ENCODE data around the gene C15orf39. TPM values are rescaled to one million over a fixed set of nuclear protein-coding genes. Genes with fewer than 3 reads are reported as not detected.

The C15orf39 gene
- total RNA-seq, 1 donor from 2014 or later, result 73.2 TPM

DNA sequence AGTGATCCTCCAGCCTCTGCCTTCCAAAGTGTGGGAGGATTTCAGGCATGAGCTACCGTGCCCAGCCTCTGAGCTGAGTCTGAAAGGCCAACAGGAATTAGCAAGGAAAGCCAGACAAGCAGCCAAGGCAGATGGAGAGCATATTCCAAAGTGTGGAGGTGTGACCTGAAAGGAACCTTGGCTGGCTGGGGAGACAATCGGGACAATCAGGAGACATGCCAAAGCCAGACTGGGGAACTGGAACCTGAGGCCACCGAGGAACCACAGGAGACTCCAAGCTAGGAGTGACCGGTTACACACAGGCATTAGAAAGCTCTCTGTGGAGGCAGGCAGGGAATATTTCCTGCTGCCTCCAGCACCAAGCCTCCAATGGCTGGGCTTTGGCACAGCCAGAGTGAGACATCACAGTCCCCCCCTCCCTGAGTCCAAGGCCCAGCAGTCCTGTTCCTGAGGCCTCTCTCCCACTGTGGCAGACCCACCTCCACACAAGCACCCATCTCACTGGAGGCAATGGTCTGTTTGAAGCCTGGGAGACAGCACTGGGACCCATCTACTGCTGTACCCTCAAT is 4.5 kb upstream of the C15orf39 start:
- Mint-ChIP-seq H3K4me1 (peaks cover 12% of the 10 kb centered on the region), H3K9me3 (no peaks in the 10 kb centered on the region), H3K4me3 (no peak overlapping the region), H3K27ac (no peak overlapping the region), H3K36me3 (ENCODE audit: low read depth) (peaks cover under 1% of the 10 kb centered on the region), H3K27me3 (peaks cover 14% of the 10 kb centered on the region)
- no peak for TF ChIP-seq CTCF (IDR thresholded peaks at IDR 0.05)
- intact Hi-C loops (cut with micrococcal nuclease), result no loop called here
- ChIA-PET CTCF (interaction anchor here (1.2 kb wide), 1 partner anchor 168 kb away, joined by 3 read pairs; no protein-coding TSS in a partner anchor), POLR2A (interaction anchor here (0.6 to 0.9 kb wide), 3 partner anchors 10 to 110 kb away, joined by 3 read pairs; no protein-coding TSS in a partner anchor)
- no peak for DNase-seq
- no peak for ATAC-seq (ENCODE audit: low read depth)

GRCh38 chr15:75198560-75199356 is 2.9 kb upstream of the C15orf39 start:
- Mint-ChIP-seq H3K9me3 (no peaks in the 10 kb centered on the region), H3K4me3 (no peak overlapping the region), H3K36me3 (ENCODE audit: low read depth) (peaks cover 1% of the 10 kb centered on the region), H3K27me3 (peaks cover 11% of the 10 kb centered on the region), H3K27ac (no peak overlapping the region), H3K4me1 (peaks cover 23% of the 10 kb centered on the region)
- ATAC-seq (ENCODE audit: low read depth), result no peak
- ChIA-PET POLR2A (interaction anchor here (0.5 to 0.6 kb wide), 2 partner anchors 99 to 411 kb away, joined by 3 to 6 read pairs; no protein-coding TSS in a partner anchor), CTCF (no interaction called here)
- no peak for DNase-seq
- no peak for TF ChIP-seq CTCF (IDR thresholded peaks at IDR 0.05)
- intact Hi-C loops (cut with micrococcal nuclease), result no loop called here

DNA sequence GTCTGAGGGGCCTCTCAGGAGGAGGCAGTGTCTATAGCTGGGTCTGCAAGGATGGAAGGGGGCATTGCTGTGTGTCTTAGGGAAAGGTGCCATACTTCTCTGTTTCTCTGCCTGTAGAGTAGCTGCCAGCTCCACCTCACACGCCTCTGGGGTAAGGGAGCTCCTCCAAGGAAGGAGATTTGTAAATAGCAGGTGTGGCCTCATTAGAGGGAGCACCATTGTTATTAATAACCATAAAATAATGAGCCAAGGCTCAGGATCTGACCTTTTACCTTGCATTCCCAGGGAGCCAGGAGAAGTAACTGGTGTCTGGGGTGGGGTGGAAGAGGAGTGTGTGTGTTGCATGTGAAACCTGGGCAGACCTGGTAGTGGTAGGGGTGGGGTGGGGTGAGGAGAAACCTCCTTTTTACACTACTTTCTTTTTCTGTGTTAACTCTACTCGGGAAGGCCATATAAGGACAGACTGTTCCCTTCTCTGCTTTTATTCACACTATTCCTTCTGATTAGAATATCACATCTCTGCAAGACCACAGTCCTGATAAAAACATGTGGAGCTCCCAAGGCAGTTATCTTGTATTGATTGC is 2.2 kb upstream of the C15orf39 start:
- Mint-ChIP-seq H3K9me3 (no peaks in the 10 kb centered on the region), H3K36me3 (ENCODE audit: low read depth) (peaks cover 3% of the 10 kb centered on the region), H3K27ac (no peak overlapping the region), H3K4me1 (peaks cover 30% of the 10 kb centered on the region), H3K27me3 (peaks cover 6% of the 10 kb centered on the region), H3K4me3 (no peak overlapping the region)
- intact Hi-C loops (cut with micrococcal nuclease), result no loop called here
- no peak for TF ChIP-seq CTCF (IDR thresholded peaks at IDR 0.05)
- CTCF ChIA-PET, result no interaction called here
- POLR2A ChIA-PET, result interaction anchor here (0.6 to 1.0 kb wide), 3 partner anchors 10 to 124 kb away, joined by 3 to 6 read pairs (median 3); no protein-coding TSS in a partner anchor
- ATAC-seq (ENCODE audit: low read depth) (no peak), DNase-seq (no peak)

DNA sequence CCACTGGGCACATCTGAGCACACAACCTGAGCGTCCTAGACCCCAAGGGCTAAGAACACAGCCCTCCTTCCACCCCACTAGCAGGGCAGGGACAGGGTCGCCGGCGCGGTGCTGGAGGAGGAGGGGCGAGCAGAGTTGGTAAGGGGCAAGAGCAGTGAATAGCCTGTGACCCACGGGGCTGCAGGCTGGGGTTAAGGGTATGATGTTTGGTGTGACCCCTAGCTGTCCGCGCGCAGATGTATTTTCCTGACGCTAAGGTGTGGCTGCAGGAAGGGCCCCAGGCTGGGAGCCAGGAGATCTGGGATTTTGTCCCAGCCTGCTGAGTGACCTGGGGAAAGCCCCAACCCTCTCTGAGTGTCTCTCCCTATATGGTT is 1.3 kb upstream of the C15orf39 start:
- Mint-ChIP-seq H3K4me1 (peaks cover 37% of the 10 kb centered on the region), H3K9me3 (no peaks in the 10 kb centered on the region), H3K27me3 (peaks cover 4% of the 10 kb centered on the region), H3K27ac (no peak overlapping the region), H3K36me3 (ENCODE audit: low read depth) (peaks cover 4% of the 10 kb centered on the region), H3K4me3 (peak overlapping the region; percentile 32)
- no peak for TF ChIP-seq CTCF (IDR thresholded peaks at IDR 0.05)
- no peak for DNase-seq
- ChIA-PET CTCF (interaction anchor here (2.2 kb wide), 1 partner anchor 172 kb away, joined by 8 read pairs; no protein-coding TSS in a partner anchor), POLR2A (interaction anchor here (1.0 to 2.0 kb wide), 3 partner anchors 125 to 177 kb away, joined by 3 to 10 read pairs (median 4); partner anchors contain the start of gene PPCDC)
- no peak for ATAC-seq (ENCODE audit: low read depth)
- intact Hi-C loops (cut with micrococcal nuclease), result loop anchor here (2.0 to 10.0 kb wide), 4 partner anchors 22 to 568 kb away; partner anchors contain the start of gene SIN3A

Measured in activated B cell treated with CpG ODN at 0.5 μM for 24 hours (primary cell).